Measurements from ENCODE around the gene EDN3.

The EDN3 gene

GRCh38 chr20:59308493-59309201 lies 8.2 kb downstream of the EDN3 start:
- TF ChIP-seq, protein P1, sequence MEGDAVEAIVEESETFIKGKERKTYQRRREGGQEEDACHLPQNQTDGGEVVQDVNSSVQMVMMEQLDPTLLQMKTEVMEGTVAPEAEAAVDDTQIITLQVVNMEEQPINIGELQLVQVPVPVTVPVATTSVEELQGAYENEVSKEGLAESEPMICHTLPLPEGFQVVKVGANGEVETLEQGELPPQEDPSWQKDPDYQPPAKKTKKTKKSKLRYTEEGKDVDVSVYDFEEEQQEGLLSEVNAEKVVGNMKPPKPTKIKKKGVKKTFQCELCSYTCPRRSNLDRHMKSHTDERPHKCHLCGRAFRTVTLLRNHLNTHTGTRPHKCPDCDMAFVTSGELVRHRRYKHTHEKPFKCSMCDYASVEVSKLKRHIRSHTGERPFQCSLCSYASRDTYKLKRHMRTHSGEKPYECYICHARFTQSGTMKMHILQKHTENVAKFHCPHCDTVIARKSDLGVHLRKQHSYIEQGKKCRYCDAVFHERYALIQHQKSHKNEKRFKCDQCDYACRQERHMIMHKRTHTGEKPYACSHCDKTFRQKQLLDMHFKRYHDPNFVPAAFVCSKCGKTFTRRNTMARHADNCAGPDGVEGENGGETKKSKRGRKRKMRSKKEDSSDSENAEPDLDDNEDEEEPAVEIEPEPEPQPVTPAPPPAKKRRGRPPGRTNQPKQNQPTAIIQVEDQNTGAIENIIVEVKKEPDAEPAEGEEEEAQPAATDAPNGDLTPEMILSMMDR (IDR thresholded peaks at IDR 0.05), result no peak

- TF ChIP-seq, protein P1 (IDR thresholded peaks at IDR 0.05), result no peak
These were observed 8.8 kb downstream of the EDN3 start for GRCh38 chr20:59309218-59309617.

- TF ChIP-seq, protein P1 (IDR thresholded peaks at IDR 0.05), result no peak
These were observed 14.6 kb downstream of the EDN3 start for GRCh38 chr20:59314997-59315396.

GRCh38 chr20:59316911-59317731 lies 16.7 kb downstream of the EDN3 start:
- TF ChIP-seq, protein P1 (IDR thresholded peaks at IDR 0.05), result no peak

- TF ChIP-seq, protein P1 (IDR thresholded peaks at IDR 0.05), result no peak
These were observed 17.9 kb downstream of the EDN3 start for GRCh38 chr20:59318201-59318790.

- TF ChIP-seq, protein P1 (IDR thresholded peaks at IDR 0.05), result no peak
These were observed 18.4 kb downstream of the EDN3 start for GRCh38 chr20:59318803-59319202.

GRCh38 chr20:59320426-59320825 lies 20.0 kb downstream of the EDN3 start:
- TF ChIP-seq, protein P1 (IDR thresholded peaks at IDR 0.05), result no peak

Measured in LNCAP (cell line).